GM18499 (cell line): Measurements from ENCODE around the gene BBX.

ENCODE experiments used
- ATAC-seq: cut with Tn5 transposase; IDR thresholded peaks from one replicate; pipeline ENCODE4 v1.9.1; 2021; ENCODE audit warnings: moderate number of reproducible peaks; ENCODE audit not compliant: insufficient read depth, unreplicated experiment

The BBX gene

GRCh38 chr3:107596639-107597038 is 73.9 kb downstream of the BBX start:
- no peak for ATAC-seq

- peak; percentile 75 for ATAC-seq
These were observed 76.4 kb downstream of the BBX start for GRCh38 chr3:107598926-107599771.

GRCh38 chr3:107599772-107600145 is 77.0 kb downstream of the BBX start:
- ATAC-seq, result no peak

GRCh38 chr3:107600780-107601179 is 78.0 kb downstream of the BBX start:
- no peak for ATAC-seq

GRCh38 chr3:107604057-107604822 is 81.5 kb downstream of the BBX start:
- ATAC-seq, result no peak

GRCh38 chr3:107611775-107612469 is 89.2 kb downstream of the BBX start:
- ATAC-seq, result no peak

- no peak for ATAC-seq
These were observed 89.9 kb downstream of the BBX start for GRCh38 chr3:107612664-107613084.

- no peak for ATAC-seq
These were observed 96.8 kb downstream of the BBX start for GRCh38 chr3:107619549-107619948.

GRCh38 chr3:107620534-107620933 is 97.8 kb downstream of the BBX start:
- no peak for ATAC-seq

GRCh38 chr3:107621465-107621864 is 98.7 kb downstream of the BBX start:
- ATAC-seq, result no peak

- ATAC-seq, result no peak
These were observed 105.3 kb downstream of the BBX start for GRCh38 chr3:107627962-107628542.

- ATAC-seq, result no peak
These were observed 106.8 kb downstream of the BBX start for GRCh38 chr3:107629566-107629965.

- no peak for ATAC-seq
These were observed 108.0 kb downstream of the BBX start for GRCh38 chr3:107630779-107631178.

GRCh38 chr3:107632576-107632975 is 109.8 kb downstream of the BBX start:
- ATAC-seq, result no peak

- ATAC-seq, result peak; percentile 90
These were observed 110.8 kb downstream of the BBX start for GRCh38 chr3:107633327-107634098.

- peak; percentile 28 for ATAC-seq
These were observed 111.3 kb downstream of the BBX start for GRCh38 chr3:107634099-107634489.

- no peak for ATAC-seq
These were observed 114.8 kb downstream of the BBX start for GRCh38 chr3:107637416-107638183.

- ATAC-seq, result no peak
These were observed 119.0 kb downstream of the BBX start for GRCh38 chr3:107641572-107642307.
